ENCODE results near the gene MORF4L1.

DNA sequence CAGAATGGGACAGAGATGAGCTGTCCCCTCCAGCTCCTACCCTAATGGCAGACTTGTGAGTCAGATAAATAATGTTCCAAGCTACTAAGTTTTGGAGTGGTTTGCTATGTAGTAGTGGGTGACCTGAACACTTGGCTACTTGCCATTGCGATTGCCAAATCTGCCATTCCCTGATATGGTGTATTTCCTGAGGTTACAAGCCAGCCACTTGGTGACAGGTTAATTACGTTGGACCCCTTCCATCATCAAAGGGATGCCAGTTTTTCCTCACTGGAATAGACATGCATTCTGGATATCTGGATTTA lies 33.6 kb downstream of the MORF4L1 start:
- TF ChIP-seq, protein P1, sequence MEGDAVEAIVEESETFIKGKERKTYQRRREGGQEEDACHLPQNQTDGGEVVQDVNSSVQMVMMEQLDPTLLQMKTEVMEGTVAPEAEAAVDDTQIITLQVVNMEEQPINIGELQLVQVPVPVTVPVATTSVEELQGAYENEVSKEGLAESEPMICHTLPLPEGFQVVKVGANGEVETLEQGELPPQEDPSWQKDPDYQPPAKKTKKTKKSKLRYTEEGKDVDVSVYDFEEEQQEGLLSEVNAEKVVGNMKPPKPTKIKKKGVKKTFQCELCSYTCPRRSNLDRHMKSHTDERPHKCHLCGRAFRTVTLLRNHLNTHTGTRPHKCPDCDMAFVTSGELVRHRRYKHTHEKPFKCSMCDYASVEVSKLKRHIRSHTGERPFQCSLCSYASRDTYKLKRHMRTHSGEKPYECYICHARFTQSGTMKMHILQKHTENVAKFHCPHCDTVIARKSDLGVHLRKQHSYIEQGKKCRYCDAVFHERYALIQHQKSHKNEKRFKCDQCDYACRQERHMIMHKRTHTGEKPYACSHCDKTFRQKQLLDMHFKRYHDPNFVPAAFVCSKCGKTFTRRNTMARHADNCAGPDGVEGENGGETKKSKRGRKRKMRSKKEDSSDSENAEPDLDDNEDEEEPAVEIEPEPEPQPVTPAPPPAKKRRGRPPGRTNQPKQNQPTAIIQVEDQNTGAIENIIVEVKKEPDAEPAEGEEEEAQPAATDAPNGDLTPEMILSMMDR (conservative IDR thresholded peaks at IDR 0.05 in 1 of 2, IDR thresholded peaks at IDR 0.05 in 1 of 2; ENCODE audit: extremely low read depth in 1 of 2, insufficient read depth in 1 of 2, low read depth in 1 of 2, low read length in 2 of 2) = no peak
- TF ChIP-seq EZH2 (IDR thresholded peaks at IDR 0.05; ENCODE audit: borderline replicate concordance, low read length) = no peak

Measured in mammary epithelial cell (primary cell).